WTC11 (cell line): ENCODE results near the gene TNFSF9. TPM values are rescaled to one million over a fixed set of nuclear protein-coding genes. Genes with fewer than 3 reads are reported as not detected.

ENCODE experiments used
- ATAC-seq: fragments of 200-7000 bp; cut with Tn5 transposase; 2 replicates; pipeline ENCODE4 v1.10.0; 2021; ENCODE audit warnings: mild to moderate bottlenecking, moderate library complexity
- CTCF ChIA-PET: fragments of 300-600 bp; sonication (Branson Sonifier 250); formaldehyde crosslinking; loops from one replicate; lab custom pipeline; 2021; ENCODE audit warnings: antibody characterized with exemption; lab: Charles Lee
- POLR2A ChIA-PET: fragments of 350-600 bp; sonication (Branson Sonifier 250); formaldehyde crosslinking; loops from one replicate; lab custom pipeline; 2021; ENCODE audit warnings: antibody characterized with exemption; lab: Charles Lee
- DNase-seq: peaks from one replicate; pipeline ENCODE4 v3.0.0; 2021; ENCODE audit warnings: low spot score
- H3K27ac Mint-ChIP-seq: 2 replicates; pipeline ENCODE4 v1.8.0; 2021; ENCODE audit warnings: mixed read lengths
- H3K27me3 Mint-ChIP-seq: 2 replicates; pipeline ENCODE4 v1.8.0; 2021; ENCODE audit warnings: low read depth, mild to moderate bottlenecking, moderate library complexity, mixed read lengths
- H3K36me3 Mint-ChIP-seq: 2 replicates; pipeline ENCODE4 v1.8.0; 2021; ENCODE audit warnings: mixed read lengths
- H3K4me1 Mint-ChIP-seq: 2 replicates; pipeline ENCODE4 v1.8.0; 2022; ENCODE audit warnings: mixed read lengths
- H3K4me3 Mint-ChIP-seq: 2 replicates; pipeline ENCODE4 v1.8.0; 2021; ENCODE audit warnings: mild to moderate bottlenecking, moderate library complexity, mixed read lengths
- H3K9me3 Mint-ChIP-seq: 2 replicates; pipeline ENCODE4 v1.8.0; 2021; ENCODE audit warnings: mixed read lengths
- CREB1 ChIP-seq: sonication (generic); formaldehyde crosslinking; IDR thresholded peaks from 2 replicates; pipeline ENCODE4 v1.8.0; 2023; ENCODE audit warnings: mild to moderate bottlenecking, missing genetic modification reagents
- SMAD4 ChIP-seq: sonication (generic); formaldehyde crosslinking; IDR thresholded peaks from 2 replicates; pipeline ENCODE4 v1.8.0; 2022; ENCODE audit warnings: mild to moderate bottlenecking, missing genetic modification reagents
- ZNF671 ChIP-seq: fragments of 250-450 bp; sonication (Bioruptor Pico); IDR thresholded peaks from 2 replicates; pipeline ENCODE4 v1.8.0; 2021; ENCODE audit warnings: mild to moderate bottlenecking
- total RNA-seq: library from RNA; stranded (reverse); gene quantifications from 3 replicates; pipeline ENCODE4 v1.2.3, GENCODE V29; 2021
- TF ChIP-seq, protein P1 (sequence below): sonication (generic); formaldehyde crosslinking; IDR thresholded peaks from 2 replicates; pipeline ENCODE4 v1.8.1; 2023; ENCODE audit warnings: mild to moderate bottlenecking, missing genetic modification reagents, moderate library complexity
- TF ChIP-seq, protein P2 (sequence below): fragments of 250-450 bp; sonication (Bioruptor Pico); IDR thresholded peaks from 2 replicates; pipeline ENCODE4 v1.9.0; 2021; ENCODE audit warnings: mild to moderate bottlenecking
- TF ChIP-seq, protein P3 (sequence below): sonication (generic); formaldehyde crosslinking; IDR thresholded peaks from 2 replicates; pipeline ENCODE4 v1.8.0; 2022; ENCODE audit warnings: mild to moderate bottlenecking, missing genetic modification reagents
- TF ChIP-seq, protein P4 (sequence below): fragments of 250-450 bp; sonication (Bioruptor Pico); IDR thresholded peaks from 2 replicates; pipeline ENCODE4 v1.8.0; 2021; ENCODE audit warnings: mild to moderate bottlenecking
- TF ChIP-seq, protein P5 (sequence below): sonication (generic); formaldehyde crosslinking; IDR thresholded peaks from 2 replicates; pipeline ENCODE4 v1.8.1; 2022; ENCODE audit warnings: missing genetic modification reagents, borderline replicate concordance
- TF ChIP-seq, protein P6 (sequence below): sonication (generic); formaldehyde crosslinking; IDR thresholded peaks from 2 replicates; pipeline ENCODE4 v1.8.1; 2022; ENCODE audit warnings: mild to moderate bottlenecking, moderate library complexity, missing genetic modification reagents
- TF ChIP-seq, protein P7 (sequence below): sonication (generic); formaldehyde crosslinking; IDR thresholded peaks from 2 replicates; pipeline ENCODE4 v1.8.0; 2022; ENCODE audit warnings: mild to moderate bottlenecking, missing genetic modification reagents

The TNFSF9 gene
- total RNA-seq, 1 experiment from 2014 or later: 2.9 TPM

DNA sequence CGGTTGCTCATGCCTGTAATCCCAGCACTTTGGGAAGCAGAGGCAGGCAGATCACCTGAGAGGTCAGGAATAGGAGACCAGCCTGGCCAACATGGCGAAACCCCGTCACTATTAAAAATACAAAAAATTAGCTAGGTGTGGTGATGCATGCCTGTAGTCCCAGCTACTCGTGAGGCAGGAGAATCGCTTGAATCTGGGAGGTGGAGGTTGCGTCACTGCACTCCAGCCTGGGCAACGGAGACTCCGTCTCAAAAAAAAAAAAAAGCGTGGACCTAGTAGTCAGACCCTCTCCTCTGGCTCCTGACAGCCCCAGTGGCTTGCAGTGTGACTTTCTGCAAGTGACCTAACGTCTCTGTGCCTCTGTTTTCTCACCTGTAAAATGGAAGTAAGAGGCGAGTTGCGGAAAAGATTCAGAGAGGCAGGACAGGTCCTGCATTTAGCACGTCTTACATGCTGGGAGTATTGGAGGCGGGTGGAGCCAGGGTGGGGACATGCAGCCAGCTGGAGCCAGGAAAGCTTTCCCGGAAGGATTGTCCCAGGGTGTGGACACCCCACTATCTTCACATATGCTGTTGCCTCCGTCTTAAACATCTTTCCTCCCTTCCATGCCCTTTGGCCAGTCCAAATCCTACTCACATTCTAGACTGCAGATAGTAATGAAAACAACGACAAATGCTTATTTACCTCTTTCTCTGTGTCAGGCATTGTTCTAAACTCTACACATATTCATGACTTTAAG is 31.6 kb upstream of the TNFSF9 start:
- H3K4me3 Mint-ChIP-seq: no peak overlapping the region
- ChIA-PET POLR2A (no interaction called here), CTCF (interaction anchor here (2.0 kb wide), 1 partner anchor 18 kb away, joined by 4 read pairs; the partner anchor contains the start of gene DENND1C)
- no peak for DNase-seq
- no peaks in the 10 kb centered on the region for H3K36me3 Mint-ChIP-seq
- H3K9me3 Mint-ChIP-seq: no peaks in the 10 kb centered on the region
- no peak for ATAC-seq
- TF ChIP-seq, protein P1, sequence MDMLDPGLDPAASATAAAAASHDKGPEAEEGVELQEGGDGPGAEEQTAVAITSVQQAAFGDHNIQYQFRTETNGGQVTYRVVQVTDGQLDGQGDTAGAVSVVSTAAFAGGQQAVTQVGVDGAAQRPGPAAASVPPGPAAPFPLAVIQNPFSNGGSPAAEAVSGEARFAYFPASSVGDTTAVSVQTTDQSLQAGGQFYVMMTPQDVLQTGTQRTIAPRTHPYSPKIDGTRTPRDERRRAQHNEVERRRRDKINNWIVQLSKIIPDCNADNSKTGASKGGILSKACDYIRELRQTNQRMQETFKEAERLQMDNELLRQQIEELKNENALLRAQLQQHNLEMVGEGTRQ (CRISPR knock-in tag): no peak
- TF ChIP-seq, protein P2, sequence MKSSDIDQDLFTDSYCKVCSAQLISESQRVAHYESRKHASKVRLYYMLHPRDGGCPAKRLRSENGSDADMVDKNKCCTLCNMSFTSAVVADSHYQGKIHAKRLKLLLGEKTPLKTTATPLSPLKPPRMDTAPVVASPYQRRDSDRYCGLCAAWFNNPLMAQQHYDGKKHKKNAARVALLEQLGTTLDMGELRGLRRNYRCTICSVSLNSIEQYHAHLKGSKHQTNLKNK (CRISPR knock-in tag): no peak
- TF ChIP-seq, protein P3, sequence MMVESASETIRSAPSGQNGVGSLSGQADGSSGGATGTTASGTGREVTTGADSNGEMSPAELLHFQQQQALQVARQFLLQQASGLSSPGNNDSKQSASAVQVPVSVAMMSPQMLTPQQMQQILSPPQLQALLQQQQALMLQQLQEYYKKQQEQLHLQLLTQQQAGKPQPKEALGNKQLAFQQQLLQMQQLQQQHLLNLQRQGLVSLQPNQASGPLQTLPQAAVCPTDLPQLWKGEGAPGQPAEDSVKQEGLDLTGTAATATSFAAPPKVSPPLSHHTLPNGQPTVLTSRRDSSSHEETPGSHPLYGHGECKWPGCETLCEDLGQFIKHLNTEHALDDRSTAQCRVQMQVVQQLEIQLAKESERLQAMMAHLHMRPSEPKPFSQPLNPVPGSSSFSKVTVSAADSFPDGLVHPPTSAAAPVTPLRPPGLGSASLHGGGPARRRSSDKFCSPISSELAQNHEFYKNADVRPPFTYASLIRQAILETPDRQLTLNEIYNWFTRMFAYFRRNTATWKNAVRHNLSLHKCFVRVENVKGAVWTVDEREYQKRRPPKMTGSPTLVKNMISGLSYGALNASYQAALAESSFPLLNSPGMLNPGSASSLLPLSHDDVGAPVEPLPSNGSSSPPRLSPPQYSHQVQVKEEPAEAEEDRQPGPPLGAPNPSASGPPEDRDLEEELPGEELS: no peak
- TF ChIP-seq, protein P4, sequence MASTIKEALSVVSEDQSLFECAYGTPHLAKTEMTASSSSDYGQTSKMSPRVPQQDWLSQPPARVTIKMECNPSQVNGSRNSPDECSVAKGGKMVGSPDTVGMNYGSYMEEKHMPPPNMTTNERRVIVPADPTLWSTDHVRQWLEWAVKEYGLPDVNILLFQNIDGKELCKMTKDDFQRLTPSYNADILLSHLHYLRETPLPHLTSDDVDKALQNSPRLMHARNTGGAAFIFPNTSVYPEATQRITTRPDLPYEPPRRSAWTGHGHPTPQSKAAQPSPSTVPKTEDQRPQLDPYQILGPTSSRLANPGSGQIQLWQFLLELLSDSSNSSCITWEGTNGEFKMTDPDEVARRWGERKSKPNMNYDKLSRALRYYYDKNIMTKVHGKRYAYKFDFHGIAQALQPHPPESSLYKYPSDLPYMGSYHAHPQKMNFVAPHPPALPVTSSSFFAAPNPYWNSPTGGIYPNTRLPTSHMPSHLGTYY: no peak
- no peak overlapping the region for H3K27ac Mint-ChIP-seq
- peaks cover 6% of the 10 kb centered on the region for H3K4me1 Mint-ChIP-seq
- H3K27me3 Mint-ChIP-seq: peaks cover 28% of the 10 kb centered on the region

DNA sequence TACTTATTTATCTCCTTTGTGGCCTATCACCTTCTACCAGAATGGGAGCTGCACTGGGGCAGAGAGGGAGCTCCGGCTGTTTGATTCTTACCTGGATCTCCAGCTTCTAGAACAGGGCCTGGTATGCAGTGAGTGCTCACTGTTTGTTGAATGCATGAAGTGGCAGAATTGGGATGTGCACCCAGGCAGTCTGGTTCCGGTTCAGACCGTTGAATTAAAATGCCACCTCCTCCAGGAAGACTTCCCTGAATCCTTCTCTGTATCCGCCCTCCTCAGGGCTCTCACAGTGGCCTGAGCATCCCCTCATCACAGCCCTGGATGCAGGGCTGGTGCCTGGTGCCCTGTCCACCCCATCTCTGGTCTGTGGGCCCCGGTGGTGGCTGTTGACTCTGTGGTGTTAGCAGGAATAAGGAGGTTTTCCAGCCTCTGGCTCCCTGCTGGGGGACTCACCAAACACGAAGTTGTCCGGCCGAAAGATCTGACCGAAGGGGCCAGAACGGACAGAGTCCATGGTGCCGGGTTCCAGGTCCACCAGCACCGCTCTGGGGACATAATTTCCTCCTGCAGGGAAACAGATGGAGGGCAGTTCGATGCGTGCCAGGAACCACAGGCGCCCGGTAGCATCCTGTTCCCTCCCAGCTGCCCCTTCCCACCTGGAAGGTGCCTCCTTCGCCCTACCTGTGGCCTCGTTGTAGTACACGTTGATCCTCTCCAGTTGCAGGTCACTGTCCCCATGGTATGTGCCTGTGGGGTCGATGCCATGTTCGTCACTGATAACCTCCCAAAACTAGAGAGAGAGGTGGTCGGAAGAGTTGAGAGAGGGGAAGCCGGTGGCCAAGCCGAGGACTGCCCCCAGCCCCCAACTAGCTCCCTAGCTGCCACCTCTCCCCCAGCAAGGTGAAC is 29.7 kb upstream of the TNFSF9 start:
- peaks cover 31% of the 10 kb centered on the region for H3K27me3 Mint-ChIP-seq
- H3K9me3 Mint-ChIP-seq: no peaks in the 10 kb centered on the region
- peak overlapping the region; percentile 83 for H3K4me3 Mint-ChIP-seq
- peaks cover 6% of the 10 kb centered on the region for H3K4me1 Mint-ChIP-seq
- ChIA-PET POLR2A (no interaction called here), CTCF (interaction anchor here (0.7 to 1.8 kb wide), 4 partner anchors 51 to 385 kb away, joined by 3 to 5 read pairs (median 4); no protein-coding TSS in a partner anchor)
- TF ChIP-seq SMAD4 (CRISPR knock-in tag) (no peak), CREB1 (no peak), ZNF671 (CRISPR knock-in tag) (no peak)
- TF ChIP-seq, protein P5, sequence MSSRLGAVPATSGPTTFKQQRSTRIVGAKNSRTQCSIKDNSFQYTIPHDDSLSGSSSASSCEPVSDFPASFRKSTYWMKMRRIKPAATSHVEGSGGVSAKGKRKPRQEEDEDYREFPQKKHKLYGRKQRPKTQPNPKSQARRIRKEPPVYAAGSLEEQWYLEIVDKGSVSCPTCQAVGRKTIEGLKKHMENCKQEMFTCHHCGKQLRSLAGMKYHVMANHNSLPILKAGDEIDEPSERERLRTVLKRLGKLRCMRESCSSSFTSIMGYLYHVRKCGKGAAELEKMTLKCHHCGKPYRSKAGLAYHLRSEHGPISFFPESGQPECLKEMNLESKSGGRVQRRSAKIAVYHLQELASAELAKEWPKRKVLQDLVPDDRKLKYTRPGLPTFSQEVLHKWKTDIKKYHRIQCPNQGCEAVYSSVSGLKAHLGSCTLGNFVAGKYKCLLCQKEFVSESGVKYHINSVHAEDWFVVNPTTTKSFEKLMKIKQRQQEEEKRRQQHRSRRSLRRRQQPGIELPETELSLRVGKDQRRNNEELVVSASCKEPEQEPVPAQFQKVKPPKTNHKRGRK: no peak
- TF ChIP-seq, protein P6, sequence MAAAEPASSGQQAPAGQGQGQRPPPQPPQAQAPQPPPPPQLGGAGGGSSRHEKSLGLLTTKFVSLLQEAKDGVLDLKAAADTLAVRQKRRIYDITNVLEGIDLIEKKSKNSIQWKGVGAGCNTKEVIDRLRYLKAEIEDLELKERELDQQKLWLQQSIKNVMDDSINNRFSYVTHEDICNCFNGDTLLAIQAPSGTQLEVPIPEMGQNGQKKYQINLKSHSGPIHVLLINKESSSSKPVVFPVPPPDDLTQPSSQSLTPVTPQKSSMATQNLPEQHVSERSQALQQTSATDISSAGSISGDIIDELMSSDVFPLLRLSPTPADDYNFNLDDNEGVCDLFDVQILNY: no peak
- TF ChIP-seq, protein P7, sequence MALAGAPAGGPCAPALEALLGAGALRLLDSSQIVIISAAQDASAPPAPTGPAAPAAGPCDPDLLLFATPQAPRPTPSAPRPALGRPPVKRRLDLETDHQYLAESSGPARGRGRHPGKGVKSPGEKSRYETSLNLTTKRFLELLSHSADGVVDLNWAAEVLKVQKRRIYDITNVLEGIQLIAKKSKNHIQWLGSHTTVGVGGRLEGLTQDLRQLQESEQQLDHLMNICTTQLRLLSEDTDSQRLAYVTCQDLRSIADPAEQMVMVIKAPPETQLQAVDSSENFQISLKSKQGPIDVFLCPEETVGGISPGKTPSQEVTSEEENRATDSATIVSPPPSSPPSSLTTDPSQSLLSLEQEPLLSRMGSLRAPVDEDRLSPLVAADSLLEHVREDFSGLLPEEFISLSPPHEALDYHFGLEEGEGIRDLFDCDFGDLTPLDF (CRISPR knock-in tag): no peak
- ATAC-seq (no peak), DNase-seq (no peak)
- no peaks in the 10 kb centered on the region for H3K36me3 Mint-ChIP-seq
- no peak overlapping the region for H3K27ac Mint-ChIP-seq
